Erythroblast (primary cell): ENCODE data around the gene S100A12.
A peak's percentile ranks its signal among the peaks of the same experiment; 100 is the strongest.

ENCODE experiments used
- DNase-seq, 2 experiments: peaks; one replicate each; lab custom pipeline; 2025; lab: John Stamatoyannopoulos, UW
- GATA1 ChIP-seq: IDR thresholded peaks from 2 replicates; pipeline ENCODE4 v1.6.1; 2011; ENCODE audit warnings: low read depth, mild to moderate bottlenecking, control low read depth, low read length, moderate library complexity
- POLR2A ChIP-seq: IDR thresholded peaks from 2 replicates; pipeline ENCODE4 v1.6.1; 2011; ENCODE audit warnings: mild to moderate bottlenecking, low read length

The S100A12 gene

DNA sequence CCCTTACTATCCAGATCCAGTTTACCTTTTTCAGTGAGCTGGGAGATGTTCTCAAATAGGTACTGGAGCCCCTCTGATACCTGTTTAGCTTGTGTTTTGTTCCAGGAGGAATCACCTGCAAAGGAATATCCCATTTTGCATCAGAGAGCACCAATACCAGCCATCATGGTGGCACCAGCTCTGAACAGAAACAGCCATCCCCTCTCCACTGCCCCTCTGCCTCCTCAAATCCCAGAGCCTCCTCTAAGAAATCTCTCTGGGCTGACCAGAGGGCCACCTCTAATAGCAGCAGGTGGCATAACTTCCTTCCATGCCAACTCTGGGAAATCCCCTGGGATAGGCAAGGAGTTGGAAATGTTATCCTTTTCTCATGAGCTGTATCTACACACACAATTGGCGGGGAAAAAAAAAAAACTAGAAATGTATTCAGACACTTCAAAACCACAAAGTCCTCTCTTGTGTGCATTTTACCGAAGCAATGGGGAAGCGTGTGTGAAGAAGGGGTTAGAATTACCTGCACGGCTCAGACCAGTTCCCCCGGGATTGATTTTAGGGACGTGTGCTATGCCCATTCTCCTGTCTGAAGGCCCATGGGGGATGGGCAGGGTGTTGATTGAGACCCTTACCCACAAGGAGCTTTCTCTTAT lies 29.2 kb downstream of the S100A12 start:
- no peak for DNase-seq
- no peak for TF ChIP-seq GATA1
- no peak for TF ChIP-seq POLR2A

DNA sequence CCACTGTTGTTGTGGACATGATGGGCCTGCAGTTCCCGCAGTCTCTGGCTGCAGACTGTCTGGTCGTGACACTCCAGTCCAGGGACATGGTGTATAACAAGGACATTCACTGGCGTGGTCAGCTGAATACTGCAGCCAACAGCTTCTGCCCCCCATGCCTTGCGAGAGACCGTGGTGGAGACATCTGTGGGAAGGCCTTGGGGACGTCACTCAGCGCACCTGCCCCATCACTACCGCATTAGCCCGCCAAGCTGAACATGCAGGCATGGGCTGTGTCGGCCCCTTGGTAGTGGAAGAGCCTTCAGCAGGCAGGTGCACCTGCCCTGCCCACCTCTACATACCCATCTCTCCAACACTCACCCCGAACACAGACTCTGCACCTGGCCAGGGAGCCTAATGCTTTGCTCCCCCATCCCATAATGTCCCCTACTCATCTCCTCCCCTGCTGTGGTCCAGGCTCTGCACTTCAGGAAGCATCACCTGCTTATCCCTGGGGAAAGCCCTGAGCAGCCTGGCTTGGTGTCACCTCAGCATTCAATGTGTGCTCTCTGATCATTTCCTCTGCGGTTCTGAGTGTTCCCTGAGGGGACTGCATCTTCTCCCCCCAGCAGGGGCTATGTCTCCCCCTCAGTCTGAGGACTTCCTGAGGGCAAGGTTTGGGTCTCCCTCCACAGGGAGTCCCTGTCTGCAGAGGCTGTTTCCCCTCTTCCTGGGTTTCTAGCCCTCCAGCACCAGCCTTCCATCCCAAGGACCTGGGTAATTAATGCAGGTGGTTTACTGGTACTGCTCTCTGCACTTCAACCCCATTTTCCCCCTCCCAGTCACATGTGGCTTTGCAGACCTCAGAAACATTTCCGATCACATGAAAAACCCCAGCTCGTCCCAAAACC lies 30.0 kb downstream of the S100A12 start:
- DNase-seq = no peak
- no peak for TF ChIP-seq POLR2A
- TF ChIP-seq GATA1 = no peak

DNA sequence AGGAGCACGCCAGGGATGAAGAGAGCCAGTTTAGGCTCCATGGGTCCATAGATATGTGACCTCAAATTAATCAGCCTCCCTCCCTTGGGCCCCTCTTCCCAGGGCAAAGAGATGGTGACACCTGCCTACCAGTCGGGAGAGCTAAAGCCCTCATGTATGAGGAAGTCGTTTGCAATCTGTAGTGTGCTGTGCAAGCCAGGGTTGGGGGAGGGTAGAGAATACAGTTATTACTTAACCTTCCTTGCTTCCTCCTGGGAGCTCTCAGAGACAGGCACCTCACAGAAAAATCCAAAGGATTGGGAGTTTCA lies 30.7 kb downstream of the S100A12 start:
- TF ChIP-seq POLR2A (no peak), GATA1 (no peak)
- DNase-seq = peak in 1 of 2 experiments; percentile 35

DNA sequence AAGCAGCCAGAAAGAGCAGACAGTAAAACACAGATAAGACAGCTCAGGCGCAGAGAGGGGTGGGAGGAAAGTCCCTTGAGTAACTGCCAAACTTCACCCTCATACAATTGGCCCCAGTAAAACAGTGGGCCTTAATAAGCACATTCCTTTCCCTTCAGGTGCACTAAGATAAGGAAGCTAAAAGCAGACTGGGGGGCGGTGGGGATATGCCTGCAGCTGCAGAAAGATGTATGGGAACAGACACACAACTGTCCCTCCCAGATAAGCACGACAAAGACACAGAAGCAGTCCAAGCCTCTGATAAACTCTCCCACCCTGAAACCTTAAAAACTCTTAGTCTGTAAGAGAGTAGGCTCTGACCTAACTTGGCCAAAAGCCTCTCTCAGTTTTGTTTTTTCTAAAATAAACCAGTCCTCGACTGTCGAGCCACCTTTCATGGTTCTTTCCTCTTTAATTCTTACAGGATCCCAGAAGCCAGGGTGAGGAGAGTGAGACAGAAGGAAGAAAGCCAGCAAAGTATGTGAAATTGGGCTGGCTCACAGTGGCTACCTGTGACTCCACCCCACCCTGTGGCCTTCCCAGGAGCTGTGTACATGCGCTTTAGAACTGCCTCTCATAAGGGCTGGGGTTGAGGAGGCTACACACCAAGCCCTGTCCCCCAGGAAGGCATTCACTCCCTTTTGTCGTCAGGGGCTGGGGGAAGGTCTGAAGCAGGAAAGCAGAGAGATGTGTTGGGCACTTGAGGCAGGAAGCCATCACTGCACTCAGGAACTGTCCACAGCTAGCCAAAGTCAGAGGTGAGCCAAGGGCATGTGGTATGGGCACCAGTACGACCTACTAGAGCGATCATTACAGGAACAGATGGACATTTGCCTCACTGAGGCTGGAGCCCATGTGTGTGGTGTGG lies 31.4 kb downstream of the S100A12 start:
- peak; percentile 88 to 98 for DNase-seq
- peak; percentile 90 for TF ChIP-seq GATA1
- peak; percentile 41 for TF ChIP-seq POLR2A

DNA sequence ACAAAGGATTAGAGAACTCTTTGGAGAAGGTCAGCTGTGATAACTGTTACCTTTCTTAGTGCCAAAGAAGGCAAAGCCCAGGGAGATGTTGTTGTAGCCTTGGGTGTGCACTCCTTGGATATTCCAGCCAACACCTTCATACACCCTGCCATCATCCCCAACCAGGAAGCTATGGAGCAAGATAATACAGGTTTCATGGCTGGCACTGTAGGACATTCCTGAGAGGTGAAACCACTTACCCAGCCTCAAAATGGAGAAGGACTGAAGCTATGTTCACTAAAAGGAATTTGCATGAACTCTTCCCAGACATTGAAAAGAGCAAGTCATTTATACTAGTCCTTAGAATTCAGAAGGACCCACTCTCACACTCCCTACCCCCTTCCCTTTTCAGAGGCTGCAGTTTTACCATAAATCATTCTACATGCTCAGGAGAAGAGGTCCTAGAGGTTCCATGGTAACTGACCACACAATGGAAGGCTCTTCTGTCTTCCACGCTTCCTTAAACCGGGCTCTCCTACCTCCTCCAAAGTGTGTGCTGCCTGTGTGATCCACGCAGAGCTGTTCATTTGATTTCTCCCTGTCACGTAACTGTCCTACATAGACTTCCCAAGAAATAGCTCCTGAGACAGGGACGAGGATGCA lies 32.3 kb downstream of the S100A12 start:
- TF ChIP-seq GATA1 (no peak), POLR2A (no peak)
- DNase-seq = no peak

DNA sequence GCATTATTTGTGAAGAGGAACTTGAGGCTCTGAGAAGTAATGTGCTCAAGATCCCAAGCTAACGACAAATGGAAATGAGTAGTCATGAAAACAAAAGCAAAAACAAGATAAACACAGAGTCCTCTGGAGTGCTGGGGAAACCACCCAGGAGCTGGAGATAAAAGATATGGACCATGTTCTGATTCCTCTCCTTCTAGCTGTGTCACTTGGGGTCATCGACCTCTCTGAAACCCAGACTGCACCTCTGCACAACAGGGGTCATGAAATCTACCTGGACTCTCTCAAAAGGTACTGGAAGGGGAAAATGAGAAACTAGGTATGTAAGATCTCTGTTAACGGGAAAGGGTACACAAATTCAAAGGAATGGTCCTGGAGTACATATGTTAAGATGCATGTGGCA lies 33.2 kb downstream of the S100A12 start:
- TF ChIP-seq GATA1 (no peak), POLR2A (no peak)
- peak; percentile 49 to 71 for DNase-seq

DNA sequence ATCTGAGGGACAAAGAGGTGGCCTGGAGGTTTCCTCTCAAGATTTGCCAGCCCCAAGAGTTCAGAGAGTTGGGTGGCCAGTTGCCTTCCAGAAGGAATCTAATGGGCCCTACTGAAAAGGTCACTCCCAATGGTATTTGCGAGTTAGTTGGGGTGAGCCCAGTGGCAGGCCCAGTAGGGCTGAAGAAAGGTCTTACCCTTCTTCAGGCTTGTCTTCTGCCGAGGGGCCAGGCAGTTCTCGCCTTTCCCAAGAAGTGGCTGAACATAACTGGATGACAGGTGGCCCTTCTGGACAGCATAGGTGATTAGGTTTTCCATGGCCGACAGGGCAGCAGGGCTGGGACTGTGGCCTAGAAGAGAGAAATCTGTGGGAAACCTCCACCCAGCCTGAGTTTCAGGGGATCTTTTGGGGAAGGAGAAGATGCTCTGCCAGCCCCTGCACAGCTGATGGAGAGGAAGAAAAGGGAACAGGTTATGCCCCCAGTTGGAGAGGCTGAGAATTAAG lies 33.9 kb downstream of the S100A12 start:
- no peak for DNase-seq
- no peak for TF ChIP-seq POLR2A
- no peak for TF ChIP-seq GATA1

DNA sequence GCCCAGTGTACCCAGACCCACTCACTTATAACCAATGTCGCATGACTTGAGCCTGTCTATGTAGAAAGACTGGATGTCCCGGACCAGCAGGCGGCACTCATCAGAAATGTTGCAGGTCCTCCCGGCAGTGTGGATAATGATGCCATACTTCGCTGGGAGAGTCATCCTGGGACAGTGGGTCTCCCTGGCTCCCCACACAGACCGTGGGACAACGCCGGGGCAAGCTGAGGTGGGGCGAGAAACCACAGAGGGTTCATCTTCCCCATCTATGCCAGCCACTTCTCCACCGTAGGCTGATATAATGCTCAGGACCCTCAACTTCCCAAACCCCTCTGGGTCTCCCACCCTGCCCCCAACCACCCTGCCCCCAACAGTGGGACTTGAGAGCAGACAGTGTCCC lies 35.1 kb downstream of the S100A12 start:
- DNase-seq = no peak
- TF ChIP-seq GATA1 = no peak
- TF ChIP-seq POLR2A = no peak

DNA sequence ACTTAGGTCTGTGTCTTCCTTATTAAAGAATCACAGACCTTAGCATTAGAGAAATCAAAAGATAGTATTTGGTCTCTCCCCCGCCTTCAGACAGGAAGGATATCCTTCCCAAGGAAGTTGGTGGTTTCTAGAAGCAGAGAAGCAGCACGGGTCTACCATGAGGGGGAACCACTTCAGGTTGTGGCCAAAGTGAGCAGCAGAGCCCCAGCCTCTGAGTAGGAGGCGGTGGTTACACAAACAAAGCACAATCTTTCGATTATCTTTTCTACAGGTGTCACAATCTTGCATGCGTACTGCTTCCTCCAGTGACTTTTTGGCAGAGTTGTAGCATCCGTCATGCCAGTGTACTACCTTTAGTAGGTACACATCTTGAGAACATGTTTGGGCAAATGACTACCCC lies 35.6 kb downstream of the S100A12 start:
- TF ChIP-seq POLR2A (no peak), GATA1 (no peak)
- DNase-seq = no peak

DNA sequence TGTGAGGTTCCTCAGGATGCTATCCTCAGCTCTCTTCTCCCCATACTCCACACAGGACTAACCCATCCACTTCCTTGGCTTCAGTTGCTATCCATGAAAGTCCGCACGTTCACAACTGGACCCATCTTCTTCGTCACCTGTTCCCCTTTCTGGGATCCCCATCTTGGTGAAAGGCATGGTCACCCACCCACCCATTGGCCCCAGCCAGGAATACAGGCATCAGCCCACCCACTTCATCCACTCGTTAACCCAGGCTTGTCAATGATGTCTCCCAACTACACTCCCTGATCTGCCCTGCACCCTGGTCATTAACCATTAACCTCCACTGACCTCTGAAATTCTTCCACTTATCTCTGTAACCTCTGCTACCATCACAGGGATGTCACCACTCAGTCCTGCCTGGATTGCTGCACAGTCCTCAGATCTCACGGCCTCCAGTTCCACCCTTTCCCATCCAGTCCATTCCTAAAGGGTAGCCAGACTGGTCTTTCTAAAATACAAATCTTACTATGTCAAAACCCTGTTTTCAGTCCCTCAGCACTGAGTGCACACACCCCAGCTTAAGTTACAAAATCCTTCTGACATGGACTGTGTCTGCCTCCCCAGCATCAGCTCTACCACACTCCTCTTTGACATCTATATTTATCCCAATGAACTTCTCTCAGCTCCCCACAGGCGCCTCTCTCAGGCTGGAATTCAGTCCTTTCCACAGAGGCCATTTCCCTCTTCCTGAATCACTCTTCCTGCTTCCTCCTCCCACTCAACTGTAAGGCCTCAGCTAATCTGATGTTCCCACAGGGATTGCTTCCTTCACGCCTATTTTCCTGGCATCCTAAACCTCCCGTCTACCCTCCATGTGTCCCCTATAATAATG lies 37.2 kb downstream of the S100A12 start:
- no peak for DNase-seq
- no peak for TF ChIP-seq GATA1
- no peak for TF ChIP-seq POLR2A

DNA sequence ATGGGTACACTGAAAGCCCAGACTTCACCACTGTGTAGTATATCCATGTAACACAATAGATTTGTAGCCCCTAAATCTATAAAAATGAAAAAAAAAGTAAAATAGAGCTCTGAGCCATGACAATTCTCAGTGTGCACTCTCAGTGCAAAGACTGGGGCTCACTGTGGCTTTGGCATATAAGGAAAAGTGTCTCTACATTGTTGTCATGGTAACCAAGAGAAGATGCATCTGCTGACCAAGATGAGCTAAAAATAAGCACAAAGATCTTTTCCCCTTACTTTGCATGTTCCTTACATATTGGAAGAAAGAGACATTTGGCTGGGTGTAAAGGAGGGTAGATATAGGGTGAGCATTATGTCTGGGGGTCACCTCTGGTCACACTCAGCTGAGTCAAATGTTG lies 38.8 kb downstream of the S100A12 start:
- DNase-seq = no peak
- TF ChIP-seq GATA1 (no peak), POLR2A (no peak)

DNA sequence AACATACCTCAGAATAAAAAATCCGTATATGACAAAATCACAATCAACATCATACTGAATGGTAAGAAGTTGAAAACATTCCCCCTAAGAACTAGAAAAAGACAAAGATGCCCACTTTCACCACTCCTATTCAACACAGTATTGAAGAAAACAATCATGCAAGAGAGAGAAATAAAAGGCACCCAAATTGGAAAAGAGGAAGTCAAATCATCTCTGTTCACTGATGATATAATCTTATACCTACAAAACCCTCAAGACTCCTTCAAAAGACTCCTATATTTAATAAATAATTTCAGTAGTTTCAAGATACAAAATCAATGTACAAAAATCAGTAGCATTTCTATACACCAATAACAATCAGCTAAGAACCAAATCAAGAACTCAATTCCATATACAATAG lies 41.5 kb downstream of the S100A12 start:
- no peak for TF ChIP-seq GATA1
- no peak for DNase-seq

DNA sequence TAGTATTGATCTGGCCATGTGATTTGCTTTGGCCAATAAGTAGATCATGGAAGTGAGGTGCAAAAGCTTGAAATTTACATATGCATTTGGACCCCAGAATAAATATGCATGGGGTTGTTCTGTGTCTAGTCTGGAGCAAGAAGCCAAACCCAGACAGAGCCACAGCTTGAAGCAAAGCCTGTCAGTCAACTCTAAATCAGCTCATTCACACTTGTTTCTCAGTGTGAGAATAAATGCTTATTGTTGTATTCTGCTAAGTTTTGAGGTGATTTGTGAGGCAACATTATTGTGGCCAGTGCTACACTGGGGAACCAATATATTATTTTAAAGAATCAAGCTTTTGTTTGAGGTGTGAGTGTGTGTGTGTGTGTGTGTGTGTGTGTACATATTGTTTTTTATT lies 50.5 kb downstream of the S100A12 start:
- no peak for DNase-seq
- TF ChIP-seq POLR2A = no peak
- no peak for TF ChIP-seq GATA1
